Smooth muscle cell (in vitro differentiated cells): ENCODE data around the gene MAMLD1. TPM values are rescaled to one million over a fixed set of nuclear protein-coding genes. Genes with fewer than 3 reads are reported as not detected.

Source experiments
- DNase-seq: peaks from one replicate; lab custom pipeline; 2025; ENCODE audit not compliant: unreplicated experiment; lab: John Stamatoyannopoulos, UW
- H2AFZ ChIP-seq: fragments of 200-600 bp; sonication (generic); 2 replicates; pipeline ENCODE4 v1.6.0; 2016; ENCODE audit warnings: antibody characterized with exemption, low read depth, mild to moderate bottlenecking
- H3F3A ChIP-seq: fragments of 200-600 bp; sonication (generic); 2 replicates; pipeline ENCODE4 v1.6.0; 2017; ENCODE audit warnings: antibody characterized with exemption, low read depth
- H3K27ac ChIP-seq: fragments of 200-600 bp; sonication (generic); 2 replicates; pipeline ENCODE4 v1.5.1; 2016; ENCODE audit warnings: low read depth, mild to moderate bottlenecking
- H3K27me3 ChIP-seq: fragments of 200-600 bp; sonication (generic); 2 replicates; pipeline ENCODE4 v1.6.1; 2016; ENCODE audit warnings: low read depth, mild to moderate bottlenecking
- H3K36me3 ChIP-seq: fragments of 200-600 bp; sonication (generic); 2 replicates; pipeline ENCODE4 v1.5.1; 2016; ENCODE audit warnings: low read depth
- H3K4me1 ChIP-seq: fragments of 200-600 bp; sonication (generic); 2 replicates; pipeline ENCODE4 v1.5.1; 2016; ENCODE audit warnings: low read depth
- H3K4me2 ChIP-seq: fragments of 200-600 bp; sonication (generic); 2 replicates; pipeline ENCODE4 v1.6.0; 2016; ENCODE audit warnings: mild to moderate bottlenecking
- H3K4me3 ChIP-seq: fragments of 200-600 bp; sonication (generic); 2 replicates; pipeline ENCODE4 v1.5.1; 2016; ENCODE audit warnings: mild to moderate bottlenecking
- H3K79me2 ChIP-seq: fragments of 200-600 bp; sonication (generic); 2 replicates; pipeline ENCODE4 v1.6.0; 2016; ENCODE audit warnings: low read depth, mild to moderate bottlenecking
- H3K9ac ChIP-seq: fragments of 200-600 bp; sonication (generic); 2 replicates; pipeline ENCODE4 v1.6.0; 2016; ENCODE audit warnings: low read depth
- H3K9me3 ChIP-seq: fragments of 200-600 bp; sonication (generic); replicated peaks from 2 replicates; pipeline ENCODE4 v1.5.1; 2016; ENCODE audit warnings: low read depth
- H4K20me1 ChIP-seq: fragments of 200-600 bp; sonication (generic); 2 replicates; pipeline ENCODE4 v1.6.0; 2016; ENCODE audit warnings: low read depth
- CTCF ChIP-seq: fragments of 200-600 bp; sonication (generic); IDR thresholded peaks from 2 replicates; pipeline ENCODE4 v1.5.1; 2017; ENCODE audit warnings: borderline replicate concordance, mild to moderate bottlenecking, antibody characterized with exemption; ENCODE audit not compliant: insufficient read depth, poor library complexity, severe bottlenecking
- WGBS: methylation state at CpG from one replicate; pipeline ENCODE4 v1.1.7; 2016; ENCODE audit warnings: low lambda C conversion rate; 5-methylcytosine and 5-hydroxymethylcytosine counted together
- polyA plus RNA-seq: library from polyadenylated mRNA; unstranded; fragments of >200 nt; fragmentation: Nextera tagmentation; extraction: Ambion mirVana; gene quantifications from 2 replicates; pipeline ENCODE4 v1.2.1, GENCODE V29; 2016
- total RNA-seq: library from RNA; depleted of rRNA; stranded (reverse); fragments of >200 nt; gene quantifications from 2 replicates; pipeline ENCODE4 v1.2.3, GENCODE V29; 2014

MAMLD1 gene
- total and polyA plus RNA-seq, 2 experiments from 2014 or later = 2.4 to 3.8 TPM

GRCh38 chrX:150375243-150375770 is 12.2 kb downstream of the MAMLD1 start:
- no peak for TF ChIP-seq CTCF
- Histone ChIP-seq H3K4me1 (no peaks in the 10 kb centered on the region), H3F3A (no peaks in the 10 kb centered on the region), H3K9ac (no peak overlapping the region), H3K36me3 (no peaks in the 10 kb centered on the region), H3K27ac (no peak overlapping the region), H3K9me3 (no peaks in the 10 kb centered on the region), H3K4me3 (no peak overlapping the region), H3K79me2 (no peaks in the 10 kb centered on the region), H2AFZ (no peak overlapping the region), H3K27me3 (no peaks in the 10 kb centered on the region), H4K20me1 (no peaks in the 10 kb centered on the region), H3K4me2 (no peak overlapping the region)
- DNase-seq = no peak
- 51% methylated on average over 4 of the region's 4 CpGs for WGBS

GRCh38 chrX:150377005-150377404 is 13.9 kb downstream of the MAMLD1 start:
- TF ChIP-seq CTCF = no peak
- H4K20me1 ChIP-seq = no peaks in the 10 kb centered on the region
- no peaks in the 10 kb centered on the region for H3K9me3 ChIP-seq
- DNase-seq = no peak
- no peak overlapping the region for H3K4me3 ChIP-seq
- no peaks in the 10 kb centered on the region for H3K4me1 ChIP-seq
- no peaks in the 10 kb centered on the region for H3K79me2 ChIP-seq
- WGBS = 80% methylated on average over 3 of the region's 3 CpGs
- H3K27ac ChIP-seq = no peak overlapping the region
- no peak overlapping the region for H3K4me2 ChIP-seq
- no peaks in the 10 kb centered on the region for H3K27me3 ChIP-seq
- no peak overlapping the region for H3K9ac ChIP-seq
- no peaks in the 10 kb centered on the region for H3K36me3 ChIP-seq
- H3F3A ChIP-seq = no peaks in the 10 kb centered on the region
- H2AFZ ChIP-seq = no peak overlapping the region

GRCh38 chrX:150405006-150405405 is 41.9 kb downstream of the MAMLD1 start:
- Histone ChIP-seq H2AFZ (no peak overlapping the region), H3K4me3 (no peak overlapping the region), H3K79me2 (no peaks in the 10 kb centered on the region), H3K4me1 (no peaks in the 10 kb centered on the region), H3K9ac (no peak overlapping the region), H3K4me2 (no peak overlapping the region), H3K9me3 (no peaks in the 10 kb centered on the region), H3K27me3 (no peaks in the 10 kb centered on the region), H4K20me1 (no peaks in the 10 kb centered on the region), H3K36me3 (no peaks in the 10 kb centered on the region), H3F3A (no peaks in the 10 kb centered on the region), H3K27ac (no peak overlapping the region)
- 70% methylated on average over 1 of the region's 1 CpG for WGBS
- TF ChIP-seq CTCF = no peak
- no peak for DNase-seq

GRCh38 chrX:150405576-150405975 is 42.5 kb downstream of the MAMLD1 start:
- H3K79me2 ChIP-seq = no peaks in the 10 kb centered on the region
- WGBS = 65% methylated on average over 4 of the region's 4 CpGs
- H4K20me1 ChIP-seq = no peaks in the 10 kb centered on the region
- no peaks in the 10 kb centered on the region for H3F3A ChIP-seq
- H3K9ac ChIP-seq = no peak overlapping the region
- no peak overlapping the region for H3K27ac ChIP-seq
- no peaks in the 10 kb centered on the region for H3K4me1 ChIP-seq
- no peaks in the 10 kb centered on the region for H3K27me3 ChIP-seq
- TF ChIP-seq CTCF = no peak
- no peaks in the 10 kb centered on the region for H3K36me3 ChIP-seq
- H3K9me3 ChIP-seq = no peaks in the 10 kb centered on the region
- H2AFZ ChIP-seq = no peak overlapping the region
- no peak for DNase-seq
- no peak overlapping the region for H3K4me2 ChIP-seq
- H3K4me3 ChIP-seq = no peak overlapping the region
